Caki2 (cell line): ENCODE results near the gene BRD7. TPM values are rescaled to one million over a fixed set of nuclear protein-coding genes. Genes with fewer than 3 reads are reported as not detected.

Source experiments
- DNase-seq: peaks from one replicate; pipeline ENCODE4 v3.0.0-alpha.2; 2015; ENCODE audit warnings: low read depth
- in situ Hi-C: cut with HindIII; loops from 2 replicates; pipeline ENCODE4 v1.10.0; 2016; ENCODE audit warnings: low sequenced_read_pairs, low pct_unique_long_range_greater_than_20kb, mixed read lengths
- total RNA-seq: library from RNA; depleted of rRNA; stranded (reverse); fragments of >200 nt; shearing (Covaris generic); gene quantifications from 2 replicates; pipeline ENCODE4 v1.2.3, GENCODE V29; 2014; ENCODE audit warnings: low replicate concordance; rRNA removed

BRD7 gene
- total RNA-seq = 37.9 and 40.3 TPM in 2 replicates

- in situ Hi-C loops = no loop called here
- DNase-seq = peak; percentile 36
Observed at GRCh38 chr16:50368410-50369132, at the start of gene BRD7. Gene BRD7 (minus strand): TSS chr16:50368988. CDS start chr16:50368774, 214 bp downstream.

DNA sequence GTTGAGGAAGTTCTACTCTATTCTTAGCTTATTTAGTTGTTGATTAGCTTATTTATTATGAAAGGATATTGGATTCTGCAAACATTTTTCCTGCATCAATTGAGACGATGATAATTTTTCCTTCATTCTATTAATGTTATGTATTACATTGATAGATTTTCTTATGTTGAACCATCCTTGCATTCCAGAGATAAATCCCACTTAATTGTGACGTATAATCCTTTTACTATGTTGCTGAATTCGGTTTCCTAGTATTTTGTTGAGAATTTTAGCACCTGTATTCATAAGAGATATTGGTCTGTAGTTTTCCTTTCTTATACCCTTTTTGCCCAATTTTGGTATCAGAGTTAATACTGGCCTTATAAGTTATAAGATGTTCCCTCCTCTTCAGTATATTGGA is 47.6 kb upstream of the BRD7 start:
- no peak for DNase-seq
- in situ Hi-C loops = no loop called here

DNA sequence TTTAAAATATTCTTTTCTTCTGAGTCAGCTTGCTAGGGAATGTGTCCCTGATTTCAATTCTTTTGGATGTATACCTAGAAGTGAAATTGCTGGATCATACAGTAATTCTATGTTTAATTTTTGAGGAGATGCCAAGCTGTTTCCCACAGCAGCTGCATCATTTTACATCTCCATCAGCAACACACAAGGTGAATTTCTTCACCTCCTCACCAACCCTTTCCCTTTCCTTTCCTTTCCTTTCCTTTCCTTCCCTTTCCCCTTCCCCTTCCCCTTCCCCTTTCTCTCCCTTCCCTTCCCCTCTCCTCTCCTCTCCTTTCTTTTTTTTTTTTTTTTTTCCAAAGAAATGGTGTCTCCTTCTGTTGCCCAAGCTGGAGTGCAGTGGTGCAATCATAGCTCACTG is 45.4 kb upstream of the BRD7 start:
- in situ Hi-C loops = no loop called here
- DNase-seq = no peak

DNA sequence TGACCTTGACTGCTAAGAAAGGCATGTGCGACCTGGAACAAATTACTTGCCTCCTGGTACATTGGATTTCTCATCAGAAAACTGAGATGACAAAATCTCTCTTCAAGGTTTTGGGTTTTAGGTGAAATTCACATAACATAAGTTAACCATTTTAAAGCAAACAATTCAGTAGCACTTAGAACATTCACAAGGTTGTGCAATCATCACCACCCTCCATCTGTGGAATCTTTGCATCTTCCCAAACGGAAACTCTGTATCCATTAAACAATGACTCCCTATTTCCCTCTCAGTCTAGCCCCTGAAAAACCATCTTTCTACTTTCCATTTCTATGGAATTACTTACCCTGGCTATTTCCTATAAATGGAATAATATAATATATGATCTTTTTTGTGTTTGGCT is 42.2 kb upstream of the BRD7 start:
- in situ Hi-C loops = no loop called here
- DNase-seq = no peak

- in situ Hi-C loops = no loop called here
- DNase-seq = no peak
Observed at GRCh38 chr16:50408001-50408561, 39.3 kb upstream of the BRD7 start.

GRCh38 chr16:50407351-50407750 is 38.6 kb upstream of the BRD7 start:
- in situ Hi-C loops = no loop called here
- no peak for DNase-seq

GRCh38 chr16:50403491-50403890 is 34.7 kb upstream of the BRD7 start:
- DNase-seq = no peak
- in situ Hi-C loops = no loop called here

GRCh38 chr16:50402298-50402895 is 33.6 kb upstream of the BRD7 start:
- in situ Hi-C loops = no loop called here
- no peak for DNase-seq

GRCh38 chr16:50401355-50401754 is 32.6 kb upstream of the BRD7 start:
- no peak for DNase-seq
- in situ Hi-C loops = no loop called here

DNA sequence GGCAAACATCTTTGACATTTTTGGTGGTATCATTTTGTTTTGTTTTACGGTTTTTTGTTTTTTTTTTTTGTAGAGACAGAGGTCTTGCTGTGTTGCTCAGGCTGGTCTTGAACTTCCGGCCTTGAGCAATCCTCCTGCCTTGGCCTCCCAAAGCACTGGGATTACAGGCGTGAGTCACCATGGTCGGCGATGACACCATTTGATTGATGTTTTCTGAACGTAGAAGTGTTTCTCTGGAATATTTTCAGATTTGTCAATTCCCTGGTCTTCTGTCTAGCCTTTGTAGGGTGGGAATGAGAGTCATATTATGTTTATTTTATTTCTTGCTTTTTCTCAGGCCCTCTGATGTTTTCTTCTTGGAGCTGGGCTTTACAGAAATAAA is 32.2 kb upstream of the BRD7 start:
- in situ Hi-C loops = no loop called here
- DNase-seq = no peak

DNA sequence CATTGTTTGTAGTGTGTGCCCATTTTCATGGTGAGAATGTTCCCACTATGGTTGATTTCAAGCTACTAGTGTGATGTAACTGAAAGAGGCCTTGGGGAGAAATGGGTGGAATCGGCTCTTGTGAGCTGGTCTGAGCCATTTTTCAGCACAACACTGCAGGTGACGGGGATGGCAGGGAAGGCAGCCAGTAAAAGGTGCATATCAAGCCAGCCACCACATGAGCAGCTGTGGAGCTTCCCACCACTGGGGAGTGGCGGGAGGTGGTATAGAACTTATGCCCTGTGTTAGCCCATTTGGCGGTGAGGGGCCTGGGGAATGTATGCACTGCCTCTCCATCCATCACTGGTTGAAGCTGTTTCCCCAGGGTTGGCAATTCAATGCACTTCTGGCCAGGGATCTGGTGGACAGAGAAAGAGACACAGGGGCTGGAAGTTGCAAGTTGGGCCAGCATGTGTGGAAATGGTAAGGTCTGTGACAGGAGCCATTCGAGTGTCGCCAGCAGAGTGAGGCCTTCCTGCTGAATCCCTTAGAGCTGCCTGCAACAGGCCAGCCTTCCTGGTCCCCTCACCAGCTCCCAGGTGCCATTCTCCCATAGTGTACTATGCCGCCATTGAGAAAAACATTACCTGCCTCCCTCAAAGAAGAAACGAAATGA is 31.7 kb upstream of the BRD7 start:
- DNase-seq = no peak
- in situ Hi-C loops = no loop called here

GRCh38 chr16:50399411-50399810 is 30.6 kb upstream of the BRD7 start:
- in situ Hi-C loops = no loop called here
- no peak for DNase-seq

GRCh38 chr16:50398336-50398735 is 29.5 kb upstream of the BRD7 start:
- in situ Hi-C loops = no loop called here
- DNase-seq = no peak

GRCh38 chr16:50396761-50397535 is 28.2 kb upstream of the BRD7 start:
- peak; percentile 46 for DNase-seq
- in situ Hi-C loops = no loop called here

GRCh38 chr16:50395763-50396710 is 27.2 kb upstream of the BRD7 start:
- in situ Hi-C loops = no loop called here
- no peak for DNase-seq

- in situ Hi-C loops = no loop called here
- no peak for DNase-seq
Observed at GRCh38 chr16:50393858-50394802, 25.3 kb upstream of the BRD7 start.

- in situ Hi-C loops = no loop called here
- no peak for DNase-seq
Observed at GRCh38 chr16:50393416-50393815, 24.6 kb upstream of the BRD7 start.
